Posterior vena cava (tissue), 2 donors: ENCODE measurements around the gene EYA2. TPM values are rescaled to one million over a fixed set of nuclear protein-coding genes. Genes with fewer than 3 reads are reported as not detected.

Experiments
- DNase-seq: peaks from one replicate; pipeline ENCODE4 v3.0.0-alpha.2; 2020; ENCODE audit warnings: low spot score
- intact Hi-C, 2 donors: fragments of 100-400 bp; cut with DNase I; formaldehyde crosslinking; loops; one replicate each; pipeline versions ENCODE4 v1.14.1 to v1.14.2; 2022 to 2023
- total RNA-seq, 2 donors: library from RNA; stranded (reverse); fragmentation: NEBNext Ultra II Directional; extraction: Animal tissue kit (Norgen Biotek cat#: 25700); gene quantifications; one replicate each; pipeline ENCODE4 v1.2.1, GENCODE V29; 2021
- donor health status: DM: yes; HTN: yes; CAD: no.
- donor health status: DM: yes; HTN: yes; CAD: no.

Gene EYA2
- total RNA-seq, 2 donors from 2014 or later = 9.1 to 14.4 TPM

GRCh38 chr20:47141350-47141921, 246.8 kb downstream of the EYA2 start:
- intact Hi-C loops = no loop called here
- no peak for DNase-seq

GRCh38 chr20:47141941-47142773, 247.5 kb downstream of the EYA2 start:
- DNase-seq = no peak
- intact Hi-C loops = no loop called here

GRCh38 chr20:47142774-47143170, 248.1 kb downstream of the EYA2 start:
- DNase-seq = no peak
- intact Hi-C loops = no loop called here

GRCh38 chr20:47143657-47144056, 249.0 kb downstream of the EYA2 start:
- no peak for DNase-seq
- intact Hi-C loops = no loop called here

GRCh38 chr20:47144463-47144862, 249.8 kb downstream of the EYA2 start:
- intact Hi-C loops = no loop called here

GRCh38 chr20:47146686-47147085, 252.0 kb downstream of the EYA2 start:
- intact Hi-C loops = no loop called here
- no peak for DNase-seq

More at GRCh38 chr20:47144463-47144862, 249.8 kb downstream of the EYA2 start:
- DNase-seq = no peak

- intact Hi-C loops = no loop called here
- no peak for DNase-seq
These were observed 253.4 kb downstream of the EYA2 start for GRCh38 chr20:47148059-47148458.

GRCh38 chr20:47149939-47150338, 255.3 kb downstream of the EYA2 start:
- intact Hi-C loops = loop anchor here (5.0 kb wide), 1 partner anchor 393 kb away; no protein-coding TSS in a partner anchor
- no peak for DNase-seq

GRCh38 chr20:47150403-47151152, 255.9 kb downstream of the EYA2 start:
- peak; percentile 90 for DNase-seq
- intact Hi-C loops = loop anchor here (5.0 kb wide), 1 partner anchor 393 kb away; no protein-coding TSS in a partner anchor

- intact Hi-C loops = loop anchor here (5.0 kb wide), 1 partner anchor 395 kb away; no protein-coding TSS in a partner anchor
- no peak for DNase-seq
These were observed 257.4 kb downstream of the EYA2 start for GRCh38 chr20:47152068-47152467.

GRCh38 chr20:47154089-47154488, 259.4 kb downstream of the EYA2 start:
- intact Hi-C loops = loop anchor here (5.0 kb wide), 1 partner anchor 397 kb away; no protein-coding TSS in a partner anchor
- DNase-seq = no peak

GRCh38 chr20:47156301-47157137, 261.9 kb downstream of the EYA2 start:
- DNase-seq = no peak
- intact Hi-C loops = no loop called here

- intact Hi-C loops = no loop called here
- DNase-seq = no peak
These were observed 264.5 kb downstream of the EYA2 start for GRCh38 chr20:47159166-47159565.

GRCh38 chr20:47160240-47160639, 265.6 kb downstream of the EYA2 start:
- DNase-seq = no peak
- intact Hi-C loops = no loop called here

- peak; percentile 67 for DNase-seq
- intact Hi-C loops = no loop called here
These were observed 266.3 kb downstream of the EYA2 start for GRCh38 chr20:47160992-47161391.

GRCh38 chr20:47161411-47161810, 266.8 kb downstream of the EYA2 start:
- DNase-seq = peak; percentile 65
- intact Hi-C loops = no loop called here

GRCh38 chr20:47164140-47164539, 269.5 kb downstream of the EYA2 start:
- intact Hi-C loops = no loop called here
- peak; percentile 36 for DNase-seq

GRCh38 chr20:47165376-47165865, 270.8 kb downstream of the EYA2 start:
- intact Hi-C loops = no loop called here
- peak; percentile 65 for DNase-seq

GRCh38 chr20:47167846-47168245, 273.2 kb downstream of the EYA2 start:
- intact Hi-C loops = no loop called here

More at GRCh38 chr20:47167846-47168245, 273.2 kb downstream of the EYA2 start:
- peak; percentile 58 for DNase-seq
